GM12865 (cell line): ENCODE data around the gene PRUNE2.

Experiments used
- DNase-seq: peaks from one replicate; pipeline ENCODE4 v3.0.0; 2010; ENCODE audit warnings: low read depth
- H3K4me3 ChIP-seq: 2 replicates; pipeline ENCODE4 v1.5.1; 2011; ENCODE audit warnings: mild to moderate bottlenecking, low read depth, low read length, control low read depth
- TF ChIP-seq, protein P1 (sequence below): IDR thresholded peaks from 2 replicates; pipeline ENCODE4 v1.5.1; 2011; ENCODE audit warnings: low read length, control low read depth, low read depth, inconsistent platforms; ENCODE audit not compliant: insufficient read depth; ENCODE audit errors: missing control alignments

PRUNE2 gene

DNA sequence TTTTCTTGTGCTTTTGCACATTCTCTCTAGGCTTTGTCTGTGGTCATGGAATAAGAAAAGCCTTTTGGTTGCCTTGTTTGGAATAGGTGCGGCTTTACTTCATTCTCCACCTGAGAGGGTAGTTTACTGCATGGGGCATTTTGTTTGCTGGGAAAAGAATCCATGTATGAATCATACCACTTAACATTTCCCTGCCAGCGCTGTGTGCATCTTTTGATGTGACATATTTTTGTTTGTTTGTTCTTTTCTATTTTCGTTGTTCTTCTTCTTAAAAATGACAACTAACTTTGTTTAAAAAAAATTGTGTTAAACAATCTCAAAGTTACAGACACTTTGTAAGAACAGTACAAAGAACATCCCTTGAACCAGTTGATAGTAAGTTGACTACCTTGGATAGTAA, 333.8 kb downstream of the PRUNE2 start:
- H3K4me3 ChIP-seq: peak overlapping the region; percentile 49; the same call in 1 of the 2 replicates
- TF ChIP-seq, protein P1, sequence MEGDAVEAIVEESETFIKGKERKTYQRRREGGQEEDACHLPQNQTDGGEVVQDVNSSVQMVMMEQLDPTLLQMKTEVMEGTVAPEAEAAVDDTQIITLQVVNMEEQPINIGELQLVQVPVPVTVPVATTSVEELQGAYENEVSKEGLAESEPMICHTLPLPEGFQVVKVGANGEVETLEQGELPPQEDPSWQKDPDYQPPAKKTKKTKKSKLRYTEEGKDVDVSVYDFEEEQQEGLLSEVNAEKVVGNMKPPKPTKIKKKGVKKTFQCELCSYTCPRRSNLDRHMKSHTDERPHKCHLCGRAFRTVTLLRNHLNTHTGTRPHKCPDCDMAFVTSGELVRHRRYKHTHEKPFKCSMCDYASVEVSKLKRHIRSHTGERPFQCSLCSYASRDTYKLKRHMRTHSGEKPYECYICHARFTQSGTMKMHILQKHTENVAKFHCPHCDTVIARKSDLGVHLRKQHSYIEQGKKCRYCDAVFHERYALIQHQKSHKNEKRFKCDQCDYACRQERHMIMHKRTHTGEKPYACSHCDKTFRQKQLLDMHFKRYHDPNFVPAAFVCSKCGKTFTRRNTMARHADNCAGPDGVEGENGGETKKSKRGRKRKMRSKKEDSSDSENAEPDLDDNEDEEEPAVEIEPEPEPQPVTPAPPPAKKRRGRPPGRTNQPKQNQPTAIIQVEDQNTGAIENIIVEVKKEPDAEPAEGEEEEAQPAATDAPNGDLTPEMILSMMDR: no peak
- DNase-seq: no peak

- peak; percentile 13 for DNase-seq
- peak overlapping the region; percentile 49 for H3K4me3 ChIP-seq
- TF ChIP-seq, protein P1: no peak
Measured at GRCh38 chr9:76571743-76572146, 334.2 kb downstream of the PRUNE2 start.

GRCh38 chr9:76571288-76571687, 334.6 kb downstream of the PRUNE2 start:
- peak; percentile 66 for DNase-seq
- TF ChIP-seq, protein P1: no peak
- peak overlapping the region; percentile 49 for H3K4me3 ChIP-seq

- no peak for DNase-seq
- TF ChIP-seq, protein P1: no peak
Measured at GRCh38 chr9:76570826-76571225, 335.1 kb downstream of the PRUNE2 start.

GRCh38 chr9:76567086-76567485, 338.8 kb downstream of the PRUNE2 start:
- H3K4me3 ChIP-seq: no peak overlapping the region
- TF ChIP-seq, protein P1: no peak
- DNase-seq: no peak

More at GRCh38 chr9:76570826-76571225, 335.1 kb downstream of the PRUNE2 start:
- no peak overlapping the region for H3K4me3 ChIP-seq

- H3K4me3 ChIP-seq: no peak overlapping the region
- TF ChIP-seq, protein P1: no peak
- no peak for DNase-seq
Measured at GRCh38 chr9:76564297-76564696, 341.6 kb downstream of the PRUNE2 start.

- TF ChIP-seq, protein P1: no peak
- H3K4me3 ChIP-seq: no peak overlapping the region
- DNase-seq: peak; percentile 33
Measured at GRCh38 chr9:76562511-76562911, 343.4 kb downstream of the PRUNE2 start.
